ENCODE data around the gene HSF4.
A peak's percentile ranks its signal among the peaks of the same experiment; 100 is the strongest.

HSF4 gene

DNA sequence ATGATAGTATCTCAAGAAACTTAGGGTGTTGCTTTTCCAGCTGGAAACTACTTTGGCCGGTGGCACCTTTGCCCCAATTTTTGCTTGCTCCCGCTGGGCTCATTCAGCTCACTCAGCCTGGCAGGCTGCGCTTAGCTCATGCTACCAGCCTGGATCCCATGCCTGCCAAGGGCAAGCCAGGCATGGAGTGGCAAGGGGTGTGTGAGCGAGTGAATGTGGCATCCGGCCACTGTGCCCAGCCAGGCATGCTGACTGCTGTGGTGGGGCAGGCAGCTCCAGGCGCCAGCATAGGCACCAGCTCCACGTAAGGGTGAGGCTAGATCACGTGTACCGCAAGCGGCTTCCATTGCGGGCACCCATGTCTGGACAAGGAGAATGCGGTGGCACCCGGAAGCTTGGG, 23.2 kb upstream of the HSF4 start:
- TF ChIP-seq TAF1 (IDR thresholded peaks at IDR 0.05; ENCODE audit: borderline replicate concordance, low read depth, low read length): no peak
- no peak for TF ChIP-seq POLR2A (IDR thresholded peaks at IDR 0.05; ENCODE audit: low read depth, low read length)
- no peak for TF ChIP-seq POLR2AphosphoS5 (IDR thresholded peaks at IDR 0.05; ENCODE audit: low read depth, low read length)
- DNase-seq (ENCODE audit: insufficient read length): no peak
- FAIRE-seq: no peak

DNA sequence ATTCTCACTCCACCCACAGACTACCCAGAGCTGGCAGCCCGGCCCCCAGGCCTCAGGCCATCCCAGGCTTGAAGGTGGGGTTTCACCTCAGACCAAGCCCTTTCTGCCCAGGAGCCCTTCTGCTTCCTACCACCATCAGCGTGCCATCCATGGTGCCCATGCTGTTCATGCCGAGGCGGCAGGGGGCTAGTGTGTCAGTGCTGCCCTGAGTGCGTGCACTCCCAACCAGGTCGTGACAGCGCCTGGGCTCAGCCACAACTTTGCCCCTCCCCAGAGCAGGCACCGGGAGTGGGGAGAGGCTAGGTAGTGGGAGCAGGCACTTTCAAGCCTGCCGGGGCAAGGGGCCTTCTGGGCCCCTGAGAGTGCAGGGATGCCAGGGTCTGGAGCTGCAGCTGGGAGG, 22.2 kb upstream of the HSF4 start:
- no peak for DNase-seq (ENCODE audit: insufficient read length)
- FAIRE-seq: no peak
- TF ChIP-seq POLR2AphosphoS5 (IDR thresholded peaks at IDR 0.05; ENCODE audit: low read depth, low read length) (no peak), TAF1 (IDR thresholded peaks at IDR 0.05; ENCODE audit: borderline replicate concordance, low read depth, low read length) (no peak), POLR2A (IDR thresholded peaks at IDR 0.05; ENCODE audit: low read depth, low read length) (no peak)

DNA sequence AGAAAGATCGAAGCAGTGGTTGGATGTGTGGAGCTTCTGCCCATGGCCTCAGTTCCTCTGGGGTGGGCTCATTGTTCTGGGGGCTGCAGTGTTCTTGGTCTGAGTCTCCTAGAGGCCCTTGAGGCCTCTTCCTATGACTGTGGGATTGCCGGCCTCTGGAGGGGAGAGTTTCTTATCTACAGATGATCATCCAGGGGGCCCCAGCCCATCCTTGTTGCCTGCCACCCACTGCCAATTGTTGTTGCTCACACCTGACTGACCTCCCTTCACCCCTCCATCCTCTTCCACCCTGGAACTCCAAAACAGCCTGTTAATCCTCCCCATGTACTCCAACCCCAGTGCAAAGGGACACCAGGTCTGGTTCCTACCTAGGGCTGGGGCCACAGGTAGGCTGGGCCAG, 19.6 kb upstream of the HSF4 start:
- TF ChIP-seq POLR2A (IDR thresholded peaks at IDR 0.05; ENCODE audit: low read depth, low read length): no peak
- no peak for TF ChIP-seq TAF1 (IDR thresholded peaks at IDR 0.05; ENCODE audit: borderline replicate concordance, low read depth, low read length)
- no peak for TF ChIP-seq POLR2AphosphoS5 (IDR thresholded peaks at IDR 0.05; ENCODE audit: low read depth, low read length)
- no peak for DNase-seq (ENCODE audit: insufficient read length)
- no peak for FAIRE-seq

DNA sequence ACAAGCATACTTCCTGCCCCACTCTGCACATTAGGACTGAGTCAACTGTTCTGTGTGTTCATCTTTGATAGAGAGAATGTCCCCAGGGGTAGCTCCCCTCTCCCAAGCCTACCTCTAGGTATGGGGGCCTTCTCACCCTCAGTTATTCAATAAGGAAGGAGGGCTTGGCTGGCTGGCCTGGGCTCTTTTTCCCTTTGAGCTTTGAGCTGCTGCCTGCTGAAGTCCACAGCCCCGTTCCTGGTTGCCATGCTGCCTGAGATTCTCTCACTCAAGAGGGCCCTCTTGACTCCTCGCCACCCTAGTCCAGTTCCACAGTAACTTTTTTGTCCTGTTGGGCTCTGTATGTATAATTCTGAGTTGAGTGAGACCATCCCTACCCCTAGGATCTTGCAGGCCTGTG, 18.8 kb upstream of the HSF4 start:
- no peak for DNase-seq (ENCODE audit: insufficient read length)
- FAIRE-seq: no peak
- TF ChIP-seq TAF1 (IDR thresholded peaks at IDR 0.05; ENCODE audit: borderline replicate concordance, low read depth, low read length) (no peak), POLR2A (IDR thresholded peaks at IDR 0.05; ENCODE audit: low read depth, low read length) (no peak), POLR2AphosphoS5 (IDR thresholded peaks at IDR 0.05; ENCODE audit: low read depth, low read length) (no peak)

DNA sequence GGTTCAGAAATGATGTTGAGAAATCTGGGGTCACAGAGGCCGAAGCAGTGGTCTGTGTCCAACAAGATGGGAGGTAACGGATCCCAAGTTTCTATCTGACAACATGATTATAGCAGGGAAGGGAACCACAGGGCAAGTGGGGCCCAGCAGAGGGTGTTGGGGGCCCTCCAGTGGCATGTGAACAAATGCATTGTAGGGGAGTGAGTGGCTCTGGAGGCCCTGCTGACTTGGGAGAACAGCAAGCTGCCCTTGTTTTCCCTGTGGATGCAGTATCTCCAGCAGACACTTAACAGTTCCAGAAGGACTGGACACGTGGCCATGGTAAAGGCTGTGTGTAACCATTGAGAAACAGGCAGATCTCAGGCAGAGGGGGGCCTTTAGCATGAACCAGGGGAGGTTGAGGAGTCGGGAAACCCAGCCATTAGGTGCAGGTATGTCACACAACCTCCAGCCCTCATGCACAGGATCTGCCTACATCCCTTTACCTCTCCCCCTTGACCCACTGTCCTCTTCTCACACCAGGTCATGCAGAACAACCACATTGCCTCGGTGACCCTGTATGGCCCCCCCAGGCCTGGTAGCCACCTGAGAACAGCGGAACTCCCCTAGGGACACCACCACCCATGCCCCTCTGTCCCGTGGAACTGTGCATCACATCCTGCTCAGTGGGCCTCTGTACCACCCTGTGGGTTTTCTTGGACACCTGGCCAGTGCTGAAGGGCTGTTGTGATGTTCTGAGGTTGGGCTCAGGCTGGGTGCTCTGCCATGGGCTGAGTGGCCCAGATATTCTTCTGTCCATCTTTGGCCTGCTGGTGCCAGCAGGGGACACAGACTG, 17.8 kb upstream of the HSF4 start:
- TF ChIP-seq POLR2A (IDR thresholded peaks at IDR 0.05; ENCODE audit: low read depth, low read length): no peak
- no peak for TF ChIP-seq TAF1 (IDR thresholded peaks at IDR 0.05; ENCODE audit: borderline replicate concordance, low read depth, low read length)
- no peak for TF ChIP-seq POLR2AphosphoS5 (IDR thresholded peaks at IDR 0.05; ENCODE audit: low read depth, low read length)
- FAIRE-seq (no peak), DNase-seq (ENCODE audit: insufficient read length) (no peak)

DNA sequence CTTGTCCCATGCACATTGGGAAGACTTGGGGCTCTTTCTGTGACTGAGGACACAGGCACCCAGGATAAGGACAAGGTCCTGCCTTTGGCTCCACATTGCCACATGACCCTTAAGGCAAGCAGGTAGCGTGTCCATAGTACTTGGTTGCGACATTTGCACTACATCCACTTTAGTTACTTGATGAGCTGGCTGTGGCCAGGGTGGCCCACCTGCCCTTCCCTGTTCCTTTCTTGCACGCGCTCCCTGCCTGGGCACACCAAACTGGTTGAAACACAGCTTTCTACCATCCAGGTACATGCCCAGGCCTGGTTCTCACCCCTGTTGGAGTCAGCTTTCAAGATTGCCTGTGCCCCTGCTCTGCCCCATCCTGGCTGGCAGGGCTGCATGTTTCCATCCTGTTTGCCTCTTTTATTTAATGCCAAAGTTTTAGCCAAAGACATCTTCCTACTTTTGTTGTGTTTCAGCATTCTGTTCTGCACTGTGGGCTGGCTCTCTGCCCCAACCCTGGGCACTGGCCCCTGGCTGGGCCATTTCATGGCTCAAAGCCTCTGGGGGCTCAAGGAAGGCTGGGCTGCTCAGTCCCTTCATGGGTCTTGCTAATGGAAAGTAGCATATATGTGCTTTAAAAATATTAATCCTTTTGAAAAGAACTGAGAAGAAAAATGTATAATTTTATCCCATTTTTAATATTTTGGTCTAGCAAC, 17.0 kb upstream of the HSF4 start:
- FAIRE-seq (no peak), DNase-seq (ENCODE audit: insufficient read length) (no peak)
- no peak for TF ChIP-seq TAF1 (IDR thresholded peaks at IDR 0.05; ENCODE audit: borderline replicate concordance, low read depth, low read length)
- TF ChIP-seq POLR2AphosphoS5 (IDR thresholded peaks at IDR 0.05; ENCODE audit: low read depth, low read length): no peak
- TF ChIP-seq POLR2A (IDR thresholded peaks at IDR 0.05; ENCODE audit: low read depth, low read length): no peak

DNA sequence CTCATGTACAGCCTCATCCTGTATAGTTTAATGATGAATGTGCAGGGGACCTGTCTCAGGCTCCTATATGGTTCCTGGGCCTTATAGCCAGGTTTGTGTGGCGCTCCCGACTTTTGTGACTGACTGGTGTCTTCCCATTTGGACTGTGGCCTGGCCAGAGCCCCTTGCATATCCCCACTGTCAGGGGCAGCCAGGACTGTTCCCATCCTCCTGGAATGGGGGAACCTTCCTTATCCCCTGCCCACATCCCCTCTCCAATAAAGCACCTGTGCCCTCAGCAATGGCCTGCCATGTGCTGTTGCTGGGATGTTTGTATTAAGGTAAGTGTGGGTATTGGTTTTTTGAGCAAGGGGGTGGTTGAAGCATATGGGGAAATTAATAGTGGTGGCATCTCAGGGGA, 16.3 kb upstream of the HSF4 start:
- no peak for TF ChIP-seq POLR2AphosphoS5 (IDR thresholded peaks at IDR 0.05; ENCODE audit: low read depth, low read length)
- TF ChIP-seq TAF1 (IDR thresholded peaks at IDR 0.05; ENCODE audit: borderline replicate concordance, low read depth, low read length): no peak
- TF ChIP-seq POLR2A (IDR thresholded peaks at IDR 0.05; ENCODE audit: low read depth, low read length): no peak
- FAIRE-seq (no peak), DNase-seq (ENCODE audit: insufficient read length) (no peak)

DNA sequence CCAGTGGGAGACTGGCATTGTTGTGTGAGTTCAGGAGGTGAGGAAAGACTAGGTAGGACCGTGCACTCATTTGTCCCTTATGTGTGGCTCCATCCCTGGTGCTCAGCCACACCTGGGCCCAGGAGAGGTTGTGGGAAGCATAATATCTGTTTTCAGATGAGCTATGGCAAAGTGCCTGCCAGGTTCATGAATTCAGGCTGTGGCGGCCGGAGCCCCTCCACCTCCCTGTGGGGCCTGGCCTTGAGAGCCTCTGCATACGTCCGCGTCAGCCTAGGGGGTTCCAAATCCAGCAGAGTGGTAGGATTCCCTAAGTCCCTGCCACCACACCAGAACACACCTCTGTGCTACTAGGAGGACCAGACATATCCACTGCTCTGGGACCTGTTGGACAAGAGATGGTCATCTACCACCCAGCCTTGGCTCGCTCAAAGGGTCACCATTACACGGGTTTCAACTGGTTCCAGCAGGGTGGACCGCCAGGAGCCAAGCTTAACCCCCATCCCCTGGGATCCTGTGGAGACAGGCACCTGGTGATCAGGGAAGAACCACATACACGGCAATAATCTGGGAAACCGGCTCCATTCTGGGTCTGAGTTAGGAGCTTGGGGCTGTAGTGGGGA, 15.8 kb upstream of the HSF4 start:
- DNase-seq (ENCODE audit: insufficient read length) (no peak), FAIRE-seq (no peak)
- TF ChIP-seq TAF1 (IDR thresholded peaks at IDR 0.05; ENCODE audit: borderline replicate concordance, low read depth, low read length): no peak
- TF ChIP-seq POLR2AphosphoS5 (IDR thresholded peaks at IDR 0.05; ENCODE audit: low read depth, low read length): no peak
- no peak for TF ChIP-seq POLR2A (IDR thresholded peaks at IDR 0.05; ENCODE audit: low read depth, low read length)

DNA sequence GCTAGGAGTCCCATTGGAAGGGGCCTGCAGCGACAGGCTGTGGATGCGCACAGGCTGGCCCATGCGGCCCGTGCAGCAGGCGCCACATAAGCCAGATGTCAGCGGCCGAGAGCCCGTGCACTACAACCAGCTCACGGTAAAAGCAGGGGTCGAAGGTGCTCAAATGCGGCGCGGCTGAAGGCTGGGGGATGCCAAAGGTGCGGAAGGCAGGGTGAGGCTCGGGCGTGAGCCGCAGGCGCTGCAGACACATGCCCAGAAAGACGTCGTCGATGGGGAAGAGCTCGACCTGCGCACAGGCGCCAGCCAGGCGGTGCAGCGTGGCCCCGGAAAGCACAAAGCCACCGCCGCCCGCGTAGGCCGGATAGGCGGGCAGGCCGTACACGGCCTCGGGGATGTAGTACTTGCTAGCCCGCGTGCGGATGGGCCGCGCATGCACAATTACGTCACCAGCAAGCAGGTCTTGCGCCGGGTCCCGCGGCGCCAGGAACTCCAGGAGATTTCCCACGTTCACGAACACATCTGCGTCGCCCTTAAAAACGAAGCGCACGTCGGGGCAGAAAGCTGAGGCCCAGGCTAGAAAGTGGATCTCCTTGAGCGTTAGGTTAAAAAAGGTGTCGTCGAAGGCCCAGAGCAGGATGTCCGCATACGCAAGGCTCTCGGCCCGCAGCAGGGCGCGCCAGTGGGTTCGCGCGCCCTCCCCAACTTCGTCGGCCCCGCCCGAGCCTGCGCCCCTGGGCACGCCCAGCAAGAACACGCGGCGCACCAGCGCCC, 15.1 kb upstream of the HSF4 start:
- FAIRE-seq (no peak), DNase-seq (ENCODE audit: insufficient read length) (no peak)
- no peak for TF ChIP-seq TAF1 (IDR thresholded peaks at IDR 0.05; ENCODE audit: borderline replicate concordance, low read depth, low read length)
- TF ChIP-seq POLR2A (IDR thresholded peaks at IDR 0.05; ENCODE audit: low read depth, low read length): no peak
- no peak for TF ChIP-seq POLR2AphosphoS5 (IDR thresholded peaks at IDR 0.05; ENCODE audit: low read depth, low read length)

DNA sequence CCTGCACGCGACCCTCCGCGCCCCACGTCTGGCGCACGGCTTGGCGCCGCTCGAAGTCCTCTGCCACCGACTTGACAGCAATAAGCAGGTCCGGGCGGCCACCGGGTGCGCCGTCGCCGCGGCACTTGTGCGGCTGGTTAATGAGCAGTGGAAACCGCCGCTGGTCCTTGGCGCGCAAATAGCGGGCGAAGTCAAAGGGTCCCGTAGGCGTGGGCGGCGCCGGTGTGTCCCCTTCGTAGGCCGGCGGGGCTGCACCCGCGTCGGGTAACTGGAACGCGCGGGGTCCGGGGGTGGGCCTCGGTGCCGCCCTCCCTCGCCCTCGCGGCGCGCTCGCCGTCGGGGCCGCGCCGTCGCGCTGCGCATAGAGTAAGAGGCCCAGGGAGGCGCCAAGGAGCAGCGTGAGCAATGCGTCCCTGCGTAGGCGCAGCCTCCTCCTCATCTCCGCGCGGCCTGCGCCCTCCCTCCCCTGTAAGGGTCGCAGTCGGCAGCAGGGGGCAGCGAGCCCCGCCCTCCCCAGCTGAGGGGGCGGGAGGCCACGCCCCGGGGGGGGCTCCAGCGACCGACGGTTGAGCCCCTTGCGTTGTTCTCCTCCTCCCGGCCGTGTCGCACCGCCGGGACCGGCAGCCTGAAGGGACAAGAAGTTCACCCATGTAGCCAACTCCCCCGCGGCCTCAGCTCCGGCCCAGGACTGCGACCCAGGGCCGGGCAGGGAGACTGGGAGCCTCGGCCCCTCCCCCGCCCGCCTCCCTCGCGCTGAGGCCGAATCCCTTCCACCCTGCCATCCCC, 14.3 kb upstream of the HSF4 start:
- FAIRE-seq (peak; percentile 92), DNase-seq (ENCODE audit: insufficient read length) (peak; percentile 70)
- TF ChIP-seq TAF1 (IDR thresholded peaks at IDR 0.05; ENCODE audit: borderline replicate concordance, low read depth, low read length) (no peak), POLR2AphosphoS5 (IDR thresholded peaks at IDR 0.05; ENCODE audit: low read depth, low read length) (no peak; the same call in 1 of the 2 replicates), POLR2A (IDR thresholded peaks at IDR 0.05; ENCODE audit: low read depth, low read length) (no peak)

Data from GM12892 (cell line).